NCI-H2081 treated with DMSO at 0.1 percent for 48 hours (cell line): ENCODE measurements around the gene MAFB.

Source experiments
- DNase-seq: peaks from one replicate; lab custom pipeline; 2025; lab: John Stamatoyannopoulos, UW

The MAFB gene

GRCh38 chr20:40703975-40704530, 15.0 kb upstream of the MAFB start:
- no peak for DNase-seq

- no peak for DNase-seq
Observed at GRCh38 chr20:40702504-40702903, 13.5 kb upstream of the MAFB start.

DNA sequence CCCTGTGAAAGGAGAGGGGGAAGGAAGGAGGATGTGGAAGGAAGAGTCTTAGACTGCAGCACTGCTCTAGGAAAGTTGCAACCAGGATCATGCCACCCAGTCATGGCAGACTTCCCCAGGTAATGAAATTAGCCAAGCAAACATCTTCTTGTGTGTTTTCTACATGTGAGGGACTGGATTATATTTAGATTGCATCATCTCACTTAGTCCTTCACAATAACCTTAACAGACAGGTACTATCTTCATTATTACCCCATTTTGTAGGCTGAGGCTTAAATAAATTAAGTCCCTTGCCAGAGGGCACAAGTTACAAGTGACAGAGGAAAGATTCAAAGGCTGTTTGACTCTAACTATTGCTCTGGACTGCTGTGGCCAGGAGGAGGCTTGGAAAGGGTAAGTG, 9.7 kb upstream of the MAFB start:
- DNase-seq: no peak

DNA sequence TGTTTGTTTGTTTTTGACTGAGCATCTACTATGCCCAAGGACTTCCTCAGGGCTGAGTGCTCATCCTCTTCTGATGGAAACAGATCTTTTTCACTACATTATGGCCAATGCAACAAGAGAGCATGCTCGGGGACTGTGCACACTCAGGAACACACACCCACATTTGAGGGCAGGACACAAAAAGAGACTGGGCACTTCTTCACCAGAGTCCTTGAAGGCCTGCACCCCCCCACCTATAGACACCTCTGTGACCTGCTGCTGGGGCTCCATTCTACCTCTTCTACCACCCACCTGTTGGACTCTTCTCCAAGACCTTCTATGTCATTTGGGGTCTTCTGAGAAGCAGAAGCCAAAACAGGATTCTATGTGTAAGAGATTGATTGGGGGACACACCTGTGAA, 9.2 kb upstream of the MAFB start:
- no peak for DNase-seq

DNA sequence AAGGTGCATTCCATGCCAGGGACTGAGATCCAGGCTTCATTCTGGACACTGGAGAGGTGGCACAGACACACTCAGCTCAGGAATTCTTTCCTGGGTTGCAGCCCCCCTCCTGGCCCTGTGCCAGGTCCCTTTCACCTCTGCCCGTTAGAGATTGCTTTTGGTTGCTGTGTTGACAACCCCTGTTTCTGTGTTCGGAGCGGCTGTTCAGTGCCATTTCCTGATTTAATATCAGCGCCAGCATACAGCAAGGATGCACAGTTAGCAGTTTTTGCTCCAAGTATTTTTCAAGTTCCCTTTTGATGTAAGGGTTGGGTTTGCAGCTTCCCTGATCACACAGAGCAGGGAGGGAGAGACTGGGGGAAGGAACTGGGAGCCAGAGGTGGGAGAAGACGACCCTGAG, 8.5 kb upstream of the MAFB start:
- no peak for DNase-seq

DNA sequence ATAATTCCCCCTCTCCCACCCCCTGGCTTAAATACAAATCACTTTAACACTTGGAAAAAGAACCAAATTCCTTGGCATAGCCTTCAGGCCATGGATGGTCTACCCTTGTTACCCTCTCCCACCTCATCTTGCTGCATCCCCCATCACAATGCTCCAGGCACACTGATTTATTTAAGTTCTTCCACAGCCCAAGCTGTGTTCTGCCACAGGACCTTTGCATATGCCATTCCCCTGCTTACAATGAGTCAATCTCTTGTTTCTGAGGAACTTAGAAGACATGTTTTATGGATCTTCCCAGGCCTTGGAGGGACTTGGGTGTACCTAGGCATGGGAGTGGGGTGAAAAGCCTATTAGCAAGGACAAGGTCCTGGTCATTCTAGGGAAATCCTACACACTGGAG, 6.2 kb upstream of the MAFB start:
- no peak for DNase-seq

GRCh38 chr20:40694246-40694645, 5.2 kb upstream of the MAFB start:
- DNase-seq: no peak

DNA sequence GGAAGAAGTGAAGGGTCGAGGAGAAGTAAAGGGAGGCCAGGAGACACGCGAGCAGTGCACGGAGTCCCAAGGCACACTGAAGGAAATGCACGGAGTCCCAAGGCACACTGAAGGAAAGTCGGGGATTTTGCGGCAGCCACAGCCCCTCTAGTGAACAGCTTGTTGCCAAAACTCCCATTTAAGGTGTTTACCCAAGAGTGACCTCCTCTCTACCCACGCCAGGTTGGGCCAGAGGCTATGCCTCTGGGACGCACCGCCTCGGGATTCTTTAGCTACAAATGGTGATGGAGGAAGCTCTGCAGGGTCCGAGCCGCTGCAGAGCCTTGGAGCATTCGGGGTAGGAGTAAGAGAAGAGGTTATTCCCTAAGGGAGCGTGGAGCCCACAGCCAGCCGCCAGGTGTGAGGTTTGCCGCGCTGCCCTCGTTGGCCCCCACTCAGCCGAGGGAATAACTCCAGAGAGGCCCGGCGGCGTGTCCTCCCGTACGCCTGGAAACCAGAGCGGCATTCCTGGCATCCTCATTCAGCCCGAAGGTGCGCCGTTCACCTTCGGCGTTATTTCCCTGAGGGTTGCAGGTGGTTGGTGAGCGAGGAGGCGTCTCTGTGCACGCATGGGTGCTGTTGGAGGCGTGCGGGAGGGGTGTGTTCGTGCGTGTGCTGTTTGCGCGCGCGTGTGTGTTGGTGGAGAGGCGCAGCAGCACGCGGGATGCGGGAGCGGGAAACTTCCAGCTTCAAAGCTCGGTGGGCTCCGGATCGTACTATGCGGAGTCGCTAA, 3.4 kb upstream of the MAFB start:
- no peak for DNase-seq

GRCh38 chr20:40691566-40692239, 2.7 kb upstream of the MAFB start:
- DNase-seq: no peak

DNA sequence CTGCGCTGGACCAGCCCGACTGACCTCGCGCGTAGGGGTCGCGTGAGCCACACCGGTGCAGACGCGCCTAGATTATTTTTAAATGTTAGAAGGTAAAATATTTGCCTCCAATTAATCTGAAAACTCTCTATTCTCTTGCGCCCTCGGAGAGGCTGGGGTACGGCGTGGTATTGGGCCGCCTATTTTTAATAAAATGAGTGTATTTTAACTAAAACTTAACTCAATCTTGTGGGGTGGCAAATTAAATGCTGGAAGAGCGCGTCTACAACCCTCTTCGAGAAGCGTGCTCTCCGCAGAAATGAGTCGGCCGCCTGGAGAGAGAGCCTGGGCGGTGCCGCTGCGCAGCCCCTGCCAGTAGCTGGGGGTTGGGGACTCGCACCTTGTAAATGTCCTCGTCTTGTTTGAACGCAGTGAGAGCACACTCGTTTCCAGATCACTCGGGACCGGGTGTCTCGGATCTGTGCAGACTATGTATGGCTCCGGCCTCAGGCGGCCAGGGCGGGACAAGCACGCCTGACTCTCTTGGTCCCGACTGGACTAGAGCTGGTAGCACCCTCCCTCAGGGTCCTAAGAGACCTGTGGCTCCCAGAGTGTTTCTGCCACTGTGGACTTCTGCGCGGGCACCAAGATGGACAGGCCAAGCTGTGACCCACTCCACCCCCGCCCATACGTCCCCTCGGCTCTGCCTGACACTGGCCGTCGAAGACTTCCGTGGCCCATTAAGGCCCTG, 2.0 kb upstream of the MAFB start:
- DNase-seq: no peak

GRCh38 chr20:40689943-40690835, 1.2 kb upstream of the MAFB start:
- no peak for DNase-seq

- DNase-seq: no peak
Observed at GRCh38 chr20:40688129-40689099, 622 bp downstream of the MAFB start.

DNA sequence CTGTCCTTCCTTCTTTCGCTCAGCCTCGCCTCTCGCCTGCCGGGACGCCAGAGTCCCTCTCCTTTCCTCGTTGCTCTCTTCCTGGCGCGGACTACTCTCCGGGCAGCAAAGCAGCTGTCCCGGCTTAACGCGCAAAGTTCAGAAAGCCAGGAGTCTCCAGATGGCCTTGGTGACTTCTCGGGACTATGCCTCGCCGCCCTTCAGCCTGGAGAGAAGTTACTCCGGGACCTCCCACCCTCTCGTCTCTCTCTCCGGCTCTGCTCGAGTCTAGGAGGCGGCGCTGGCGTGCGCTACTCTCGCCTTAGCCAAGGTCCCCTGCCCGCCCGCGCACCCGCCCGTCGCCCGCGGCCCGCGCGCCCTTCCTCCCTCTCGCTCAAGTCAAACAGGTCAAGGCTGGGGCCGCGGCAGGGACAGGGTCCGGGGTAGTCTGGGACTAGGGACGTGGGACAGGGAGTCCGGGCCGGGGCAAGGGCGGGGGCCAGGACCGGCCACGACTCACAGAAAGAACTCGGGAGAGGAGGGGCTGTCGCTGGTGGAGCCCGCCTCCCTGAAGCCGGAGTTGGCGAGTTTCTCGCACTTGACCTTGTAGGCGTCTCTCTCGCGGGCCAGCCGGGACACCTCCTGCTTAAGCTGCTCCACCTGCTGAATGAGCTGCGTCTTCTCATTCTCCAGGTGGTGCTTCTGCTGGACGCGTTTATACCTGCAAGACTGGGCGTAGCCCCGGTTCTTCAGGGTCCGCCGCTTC, 1.5 kb downstream of the MAFB start:
- no peak for DNase-seq

- DNase-seq: no peak
Observed at GRCh38 chr20:40686893-40687292, 2.1 kb downstream of the MAFB start.

DNA sequence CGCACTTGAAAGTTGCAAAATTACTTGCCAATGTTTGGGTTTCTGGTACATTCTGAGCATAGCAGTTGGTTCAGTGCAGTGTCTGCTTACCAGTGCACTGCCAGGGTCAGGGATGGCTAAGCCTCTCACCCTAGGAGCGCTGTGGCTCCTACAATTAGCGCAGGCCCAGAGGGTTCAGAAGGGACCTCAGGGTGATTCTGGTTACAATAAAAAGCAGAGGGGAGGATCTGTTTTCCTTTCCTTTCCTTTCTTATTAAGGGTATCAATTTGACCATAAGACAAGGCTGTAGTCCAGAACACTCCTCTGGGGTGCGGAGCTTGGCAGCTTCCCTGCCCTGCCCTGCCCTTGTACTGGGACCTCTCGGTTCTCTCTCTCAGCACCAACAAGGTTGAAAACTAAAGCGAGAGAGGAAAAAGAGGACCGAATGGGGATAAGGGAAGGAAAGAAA, 2.6 kb downstream of the MAFB start:
- no peak for DNase-seq

- no peak for DNase-seq
Observed at GRCh38 chr20:40685349-40685748, 3.7 kb downstream of the MAFB start.

DNA sequence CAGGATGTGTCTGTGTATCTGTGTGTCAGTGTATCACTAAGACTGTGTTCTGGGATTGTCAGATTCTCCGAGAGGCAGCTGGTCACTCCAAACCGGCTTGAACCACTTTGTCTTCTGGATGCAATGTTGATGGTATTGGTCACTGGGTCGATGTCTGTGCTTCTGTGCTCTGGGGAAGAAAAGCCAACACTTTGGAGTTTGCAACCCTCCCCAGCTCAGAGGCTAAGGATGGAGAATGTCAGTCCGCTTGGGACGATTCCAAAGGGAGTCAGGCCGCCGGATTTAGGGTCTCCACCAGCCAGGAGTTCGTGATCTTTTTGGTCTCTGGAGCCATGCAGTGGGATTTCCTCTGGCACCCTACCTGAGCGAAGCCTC, 5.2 kb downstream of the MAFB start:
- no peak for DNase-seq

DNA sequence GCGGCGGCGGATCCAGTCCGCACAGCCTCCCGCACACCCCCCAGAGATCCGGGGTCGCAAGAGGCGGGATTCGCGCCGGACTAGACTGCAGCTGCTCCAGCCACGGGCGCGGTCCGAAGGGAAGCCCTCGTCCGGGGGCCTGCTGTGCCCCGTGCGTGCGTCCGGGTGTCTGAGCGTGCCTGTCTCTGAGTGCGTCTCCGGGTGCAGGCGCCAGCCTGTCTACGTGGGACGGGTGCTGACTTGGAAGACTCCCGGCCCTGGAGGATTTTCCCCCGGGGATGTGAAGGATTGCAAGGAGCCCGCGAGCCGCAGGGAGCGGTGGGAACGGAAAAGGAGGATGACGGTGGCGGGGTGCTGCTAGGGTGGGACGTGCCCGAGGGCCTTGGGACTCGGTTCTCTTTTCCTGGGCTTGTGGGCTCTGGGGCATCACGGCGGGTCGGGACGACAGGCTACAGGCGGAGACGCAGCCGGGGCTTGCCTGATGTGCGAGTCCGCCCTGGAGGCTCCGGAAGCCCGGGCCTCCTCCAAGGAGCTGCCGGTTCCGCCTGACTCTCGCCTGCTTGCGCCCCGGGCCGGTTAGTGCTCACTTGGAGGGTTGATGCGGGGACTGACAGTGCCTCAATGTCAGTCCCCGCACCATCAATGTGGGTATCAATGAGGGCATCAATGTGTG, 5.7 kb downstream of the MAFB start:
- no peak for DNase-seq
